ENCODE measurements around the gene CLEC7A.
A peak's percentile ranks its signal among the peaks of the same experiment; 100 is the strongest.

Gene CLEC7A

DNA sequence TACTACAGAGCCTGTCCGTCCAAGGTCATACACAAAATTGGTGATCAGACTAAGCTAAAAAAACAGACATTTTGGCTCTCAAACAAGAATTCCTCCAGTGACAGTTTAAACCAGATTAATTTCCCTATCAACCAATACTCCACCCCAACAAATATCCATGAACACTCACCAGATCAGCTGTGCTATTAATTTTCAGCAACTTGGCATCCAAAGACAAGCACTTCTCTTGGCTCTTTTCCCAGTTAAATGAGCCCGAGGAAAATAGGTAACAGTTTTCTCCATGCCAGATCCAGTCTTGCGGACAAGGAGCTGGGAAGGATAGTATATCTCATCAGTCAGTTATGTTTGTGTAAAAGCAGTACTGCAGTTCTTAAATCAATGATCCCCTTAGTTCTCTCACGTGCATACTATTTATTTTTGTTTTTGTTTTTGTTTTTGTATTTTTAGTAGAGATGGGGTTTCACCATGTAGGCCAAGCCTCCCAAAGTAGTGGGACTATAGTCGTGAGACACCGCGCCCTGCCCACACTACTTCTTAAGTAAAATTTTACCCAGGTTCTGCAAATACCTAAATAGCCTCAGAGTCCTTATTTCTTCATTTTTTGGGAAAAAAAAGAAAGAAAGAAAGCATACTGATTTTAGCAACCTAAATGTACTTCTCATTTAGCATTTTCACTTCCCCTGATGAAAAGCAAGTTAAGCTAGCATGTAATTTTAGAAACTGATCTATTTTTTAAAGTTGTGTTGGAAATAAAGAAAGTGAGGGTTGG is 30.8 kb upstream of the CLEC7A start:
- no peak for DNase-seq (ENCODE audit: extremely low spot score)
- CTCF ChIA-PET: interaction anchor here (0.7 kb wide), 1 partner anchor 11 kb away, joined by 3 read pairs; no protein-coding TSS in a partner anchor
- POLR2A ChIA-PET: no interaction called here
- TF ChIP-seq LEF1 (IDR thresholded peaks at IDR 0.05; ENCODE audit: borderline replicate concordance) (no peak), SUZ12 (IDR thresholded peaks at IDR 0.05) (no peak), CTBP1 (IDR thresholded peaks at IDR 0.05; ENCODE audit: borderline replicate concordance) (no peak)

DNA sequence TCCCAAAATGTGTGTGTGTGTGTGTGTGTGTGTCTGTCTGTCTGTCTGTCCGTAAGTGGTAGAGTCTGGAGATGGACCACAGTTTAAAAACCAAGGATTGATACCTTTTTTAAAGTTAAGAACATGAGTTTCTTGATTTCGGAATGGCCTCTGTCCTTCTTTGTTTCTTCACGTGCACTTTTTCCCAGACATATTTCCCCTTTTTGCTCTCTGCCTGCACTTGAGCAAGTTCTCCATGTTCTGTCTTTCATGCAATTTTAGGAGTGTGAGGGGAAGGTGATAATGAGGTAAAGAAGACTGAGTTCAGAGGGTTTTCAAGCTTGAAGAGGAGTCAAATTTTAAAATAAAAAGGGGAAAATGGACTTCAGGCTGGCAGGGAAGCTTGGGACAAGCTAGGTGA is 29.3 kb upstream of the CLEC7A start:
- POLR2A ChIA-PET: no interaction called here

DNA sequence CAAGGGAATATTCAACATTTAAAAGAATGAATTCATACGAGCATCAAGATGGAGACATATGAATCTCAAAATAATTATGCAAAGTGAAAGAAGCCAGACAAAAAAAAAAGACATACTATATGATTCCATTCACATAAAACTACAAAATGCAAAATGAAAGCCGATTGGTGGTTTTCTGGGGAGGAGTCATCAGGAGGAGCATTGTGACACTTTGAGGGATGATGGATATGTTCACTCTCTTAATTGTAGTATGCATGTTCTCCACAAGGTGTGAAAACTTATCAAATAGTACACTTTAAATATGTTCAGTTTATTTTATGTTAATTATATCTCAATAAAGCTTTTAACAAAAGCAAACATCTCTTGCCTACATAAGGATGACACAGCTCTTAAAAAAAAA is 28.4 kb upstream of the CLEC7A start:
- ChIA-PET CTCF (no interaction called here), POLR2A (no interaction called here)
- DNase-seq (ENCODE audit: extremely low spot score): no peak
- no peak for TF ChIP-seq CTBP1 (IDR thresholded peaks at IDR 0.05; ENCODE audit: borderline replicate concordance)
- TF ChIP-seq SP1 (IDR thresholded peaks at IDR 0.05): no peak
- TF ChIP-seq, protein P1, sequence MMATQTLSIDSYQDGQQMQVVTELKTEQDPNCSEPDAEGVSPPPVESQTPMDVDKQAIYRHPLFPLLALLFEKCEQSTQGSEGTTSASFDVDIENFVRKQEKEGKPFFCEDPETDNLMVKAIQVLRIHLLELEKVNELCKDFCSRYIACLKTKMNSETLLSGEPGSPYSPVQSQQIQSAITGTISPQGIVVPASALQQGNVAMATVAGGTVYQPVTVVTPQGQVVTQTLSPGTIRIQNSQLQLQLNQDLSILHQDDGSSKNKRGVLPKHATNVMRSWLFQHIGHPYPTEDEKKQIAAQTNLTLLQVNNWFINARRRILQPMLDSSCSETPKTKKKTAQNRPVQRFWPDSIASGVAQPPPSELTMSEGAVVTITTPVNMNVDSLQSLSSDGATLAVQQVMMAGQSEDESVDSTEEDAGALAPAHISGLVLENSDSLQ (IDR thresholded peaks at IDR 0.05): 0 out of 2 replicates have a peak, but pooled peaks have one; percentile 8

More for the DNA sequence above, 29.3 kb upstream of the CLEC7A start:
- DNase-seq (ENCODE audit: extremely low spot score): no peak
- TF ChIP-seq L3MBTL2 (conservative IDR thresholded peaks at IDR 0.05): no peak
- no peak for TF ChIP-seq ARNT (IDR thresholded peaks at IDR 0.05)
- no peak for TF ChIP-seq SP1 (IDR thresholded peaks at IDR 0.05)
- no peak for TF ChIP-seq ELF4 (IDR thresholded peaks at IDR 0.05)
- no peak for TF ChIP-seq FOXK2 (IDR thresholded peaks at IDR 0.05)
- TF ChIP-seq TARDBP (IDR thresholded peaks at IDR 0.05): no peak
- TF ChIP-seq, protein P1 (IDR thresholded peaks at IDR 0.05): no peak
- no peak for TF ChIP-seq ZNF384 (IDR thresholded peaks at IDR 0.05)
- TF ChIP-seq HDGF (IDR thresholded peaks at IDR 0.05; ENCODE audit: borderline replicate concordance): no peak
- no peak for TF ChIP-seq LEF1 (IDR thresholded peaks at IDR 0.05; ENCODE audit: borderline replicate concordance)
- no peak for TF ChIP-seq NFRKB (IDR thresholded peaks at IDR 0.05)
- no peak for TF ChIP-seq SUZ12 (IDR thresholded peaks at IDR 0.05)
- TF ChIP-seq FOXM1 (IDR thresholded peaks at IDR 0.05; ENCODE audit: borderline replicate concordance): no peak
- CTCF ChIA-PET: interaction anchor here (0.7 kb wide), 1 partner anchor 34 kb away, joined by 3 read pairs; no protein-coding TSS in a partner anchor

DNA sequence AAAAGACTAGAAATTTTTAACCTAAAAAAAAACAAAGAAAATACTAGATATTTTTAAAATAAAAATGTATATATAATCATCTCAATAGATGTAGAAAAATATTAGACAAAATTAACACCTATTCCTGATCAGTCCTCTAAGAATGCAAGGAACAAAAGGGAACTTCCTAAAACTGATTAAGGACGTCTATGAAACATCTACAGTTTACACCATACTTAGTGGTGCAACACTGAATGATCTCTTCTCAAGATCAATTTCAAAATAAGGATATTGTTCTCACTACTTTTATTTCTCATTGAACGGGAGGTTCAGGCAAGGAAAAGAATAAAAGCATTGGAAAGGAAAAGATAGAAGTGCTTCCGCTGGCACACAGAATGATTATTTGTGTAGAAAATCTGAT is 26.0 kb upstream of the CLEC7A start:
- TF ChIP-seq ARNT (IDR thresholded peaks at IDR 0.05) (no peak), TARDBP (IDR thresholded peaks at IDR 0.05) (no peak), SP1 (IDR thresholded peaks at IDR 0.05) (no peak), FOXA1 (IDR thresholded peaks at IDR 0.05) (no peak), LEF1 (IDR thresholded peaks at IDR 0.05; ENCODE audit: borderline replicate concordance) (no peak), HDGF (IDR thresholded peaks at IDR 0.05; ENCODE audit: borderline replicate concordance) (no peak), SUZ12 (IDR thresholded peaks at IDR 0.05) (no peak), FOXM1 (IDR thresholded peaks at IDR 0.05; ENCODE audit: borderline replicate concordance) (no peak), ELF4 (IDR thresholded peaks at IDR 0.05) (no peak), NFRKB (IDR thresholded peaks at IDR 0.05) (no peak), ZNF384 (IDR thresholded peaks at IDR 0.05) (no peak), L3MBTL2 (conservative IDR thresholded peaks at IDR 0.05) (no peak), FOXK2 (IDR thresholded peaks at IDR 0.05) (no peak)
- TF ChIP-seq, protein P1 (IDR thresholded peaks at IDR 0.05): no peak
- no peak for DNase-seq (ENCODE audit: extremely low spot score)
- ChIA-PET POLR2A (no interaction called here), CTCF (no interaction called here)

DNA sequence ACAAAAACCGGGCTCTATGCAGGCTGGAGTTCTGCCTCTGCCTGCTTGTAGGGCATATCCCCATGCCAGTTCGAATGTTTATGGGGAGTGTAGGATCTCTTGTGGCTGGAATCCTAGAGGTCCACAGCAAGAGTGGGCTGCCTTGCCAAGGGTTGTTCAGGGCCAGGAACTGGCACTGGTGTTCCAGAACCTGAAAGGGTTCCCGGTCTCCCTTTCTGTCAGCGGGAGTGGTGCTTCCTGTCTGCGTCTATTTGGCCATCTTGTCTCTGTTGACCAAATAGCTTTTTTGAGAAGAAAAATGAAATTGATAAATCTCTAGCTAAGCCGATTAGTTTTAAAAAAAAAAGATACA is 24.1 kb upstream of the CLEC7A start:
- CTCF ChIA-PET: interaction anchor here (0.6 to 1.4 kb wide), 4 partner anchors 12 to 612 kb away, joined by 3 to 7 read pairs (median 4); no protein-coding TSS in a partner anchor
- POLR2A ChIA-PET: no interaction called here
- TF ChIP-seq FOXM1 (IDR thresholded peaks at IDR 0.05; ENCODE audit: borderline replicate concordance) (no peak), SP1 (IDR thresholded peaks at IDR 0.05) (no peak), ARNT (IDR thresholded peaks at IDR 0.05) (no peak), HDGF (IDR thresholded peaks at IDR 0.05; ENCODE audit: borderline replicate concordance) (no peak), TARDBP (IDR thresholded peaks at IDR 0.05) (no peak), NFRKB (IDR thresholded peaks at IDR 0.05) (no peak), L3MBTL2 (conservative IDR thresholded peaks at IDR 0.05) (no peak), ZNF384 (IDR thresholded peaks at IDR 0.05) (no peak), ELF4 (IDR thresholded peaks at IDR 0.05) (no peak), FOXA1 (IDR thresholded peaks at IDR 0.05) (no peak), BHLHE40 (IDR thresholded peaks at IDR 0.05; ENCODE audit: borderline replicate concordance) (no peak), CTBP1 (IDR thresholded peaks at IDR 0.05; ENCODE audit: borderline replicate concordance) (no peak), LEF1 (IDR thresholded peaks at IDR 0.05; ENCODE audit: borderline replicate concordance) (no peak), SUZ12 (IDR thresholded peaks at IDR 0.05) (no peak), FOXK2 (IDR thresholded peaks at IDR 0.05) (no peak)
- TF ChIP-seq, protein P1 (IDR thresholded peaks at IDR 0.05): no peak
- DNase-seq (ENCODE audit: extremely low spot score): no peak
